Smooth muscle cell (in vitro differentiated cells): ENCODE data around the gene RALGDS. TPM values are rescaled to one million over a fixed set of nuclear protein-coding genes. Genes with fewer than 3 reads are reported as not detected.

ENCODE experiments used
- DNase-seq: peaks from one replicate; lab custom pipeline; 2025; ENCODE audit not compliant: unreplicated experiment; lab: John Stamatoyannopoulos, UW
- H2AFZ ChIP-seq: fragments of 200-600 bp; sonication (generic); 2 replicates; pipeline ENCODE4 v1.6.0; 2016; ENCODE audit warnings: antibody characterized with exemption, low read depth, mild to moderate bottlenecking
- H3F3A ChIP-seq: fragments of 200-600 bp; sonication (generic); 2 replicates; pipeline ENCODE4 v1.6.0; 2017; ENCODE audit warnings: antibody characterized with exemption, low read depth
- H3K27ac ChIP-seq: fragments of 200-600 bp; sonication (generic); 2 replicates; pipeline ENCODE4 v1.5.1; 2016; ENCODE audit warnings: low read depth, mild to moderate bottlenecking
- H3K27me3 ChIP-seq: fragments of 200-600 bp; sonication (generic); 2 replicates; pipeline ENCODE4 v1.6.1; 2016; ENCODE audit warnings: low read depth, mild to moderate bottlenecking
- H3K36me3 ChIP-seq: fragments of 200-600 bp; sonication (generic); 2 replicates; pipeline ENCODE4 v1.5.1; 2016; ENCODE audit warnings: low read depth
- H3K4me1 ChIP-seq: fragments of 200-600 bp; sonication (generic); 2 replicates; pipeline ENCODE4 v1.5.1; 2016; ENCODE audit warnings: low read depth
- H3K4me2 ChIP-seq: fragments of 200-600 bp; sonication (generic); 2 replicates; pipeline ENCODE4 v1.6.0; 2016; ENCODE audit warnings: mild to moderate bottlenecking
- H3K4me3 ChIP-seq: fragments of 200-600 bp; sonication (generic); 2 replicates; pipeline ENCODE4 v1.5.1; 2016; ENCODE audit warnings: mild to moderate bottlenecking
- H3K79me2 ChIP-seq: fragments of 200-600 bp; sonication (generic); 2 replicates; pipeline ENCODE4 v1.6.0; 2016; ENCODE audit warnings: low read depth, mild to moderate bottlenecking
- H3K9ac ChIP-seq: fragments of 200-600 bp; sonication (generic); 2 replicates; pipeline ENCODE4 v1.6.0; 2016; ENCODE audit warnings: low read depth
- H3K9me3 ChIP-seq: fragments of 200-600 bp; sonication (generic); replicated peaks from 2 replicates; pipeline ENCODE4 v1.5.1; 2016; ENCODE audit warnings: low read depth
- H4K20me1 ChIP-seq: fragments of 200-600 bp; sonication (generic); 2 replicates; pipeline ENCODE4 v1.6.0; 2016; ENCODE audit warnings: low read depth
- WGBS: methylation state at CpG from one replicate; pipeline ENCODE4 v1.1.7; 2016; ENCODE audit warnings: low lambda C conversion rate; 5-methylcytosine and 5-hydroxymethylcytosine counted together
- polyA plus RNA-seq: library from polyadenylated mRNA; unstranded; fragments of >200 nt; fragmentation: Nextera tagmentation; extraction: Ambion mirVana; gene quantifications from 2 replicates; pipeline ENCODE4 v1.2.1, GENCODE V29; 2016
- total RNA-seq: library from RNA; depleted of rRNA; stranded (reverse); fragments of >200 nt; gene quantifications from 2 replicates; pipeline ENCODE4 v1.2.3, GENCODE V29; 2014
- TF ChIP-seq, protein P1 (sequence below): fragments of 200-600 bp; sonication (generic); IDR thresholded peaks from 2 replicates; pipeline ENCODE4 v1.5.1; 2017; ENCODE audit warnings: borderline replicate concordance, mild to moderate bottlenecking, antibody characterized with exemption; ENCODE audit not compliant: insufficient read depth, poor library complexity, severe bottlenecking

RALGDS gene
- total and polyA plus RNA-seq, 2 experiments from 2014 or later = 27.8 to 37.7 TPM

- 6% methylated on average over 44 of the region's 95 CpGs for WGBS
- Histone ChIP-seq H4K20me1 (peaks cover 31% of the 10 kb centered on the region), H3K27ac (peak overlapping the region; percentile 48), H3K4me3 (peak overlapping the region; percentile 43), H2AFZ (no peak overlapping the region), H3K9ac (no peak overlapping the region), H3K9me3 (no peaks in the 10 kb centered on the region), H3K27me3 (no peaks in the 10 kb centered on the region), H3K4me1 (peaks cover 9% of the 10 kb centered on the region), H3K36me3 (no peaks in the 10 kb centered on the region), H3F3A (peaks cover 5% of the 10 kb centered on the region), H3K4me2 (peak overlapping the region; percentile 85), H3K79me2 (peaks cover 15% of the 10 kb centered on the region)
- peak; percentile 54 for DNase-seq
- TF ChIP-seq, protein P1, sequence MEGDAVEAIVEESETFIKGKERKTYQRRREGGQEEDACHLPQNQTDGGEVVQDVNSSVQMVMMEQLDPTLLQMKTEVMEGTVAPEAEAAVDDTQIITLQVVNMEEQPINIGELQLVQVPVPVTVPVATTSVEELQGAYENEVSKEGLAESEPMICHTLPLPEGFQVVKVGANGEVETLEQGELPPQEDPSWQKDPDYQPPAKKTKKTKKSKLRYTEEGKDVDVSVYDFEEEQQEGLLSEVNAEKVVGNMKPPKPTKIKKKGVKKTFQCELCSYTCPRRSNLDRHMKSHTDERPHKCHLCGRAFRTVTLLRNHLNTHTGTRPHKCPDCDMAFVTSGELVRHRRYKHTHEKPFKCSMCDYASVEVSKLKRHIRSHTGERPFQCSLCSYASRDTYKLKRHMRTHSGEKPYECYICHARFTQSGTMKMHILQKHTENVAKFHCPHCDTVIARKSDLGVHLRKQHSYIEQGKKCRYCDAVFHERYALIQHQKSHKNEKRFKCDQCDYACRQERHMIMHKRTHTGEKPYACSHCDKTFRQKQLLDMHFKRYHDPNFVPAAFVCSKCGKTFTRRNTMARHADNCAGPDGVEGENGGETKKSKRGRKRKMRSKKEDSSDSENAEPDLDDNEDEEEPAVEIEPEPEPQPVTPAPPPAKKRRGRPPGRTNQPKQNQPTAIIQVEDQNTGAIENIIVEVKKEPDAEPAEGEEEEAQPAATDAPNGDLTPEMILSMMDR = peak; percentile 17
Observed at GRCh38 chr9:133149130-133150015, 28.3 kb upstream of the RALGDS start.

DNA sequence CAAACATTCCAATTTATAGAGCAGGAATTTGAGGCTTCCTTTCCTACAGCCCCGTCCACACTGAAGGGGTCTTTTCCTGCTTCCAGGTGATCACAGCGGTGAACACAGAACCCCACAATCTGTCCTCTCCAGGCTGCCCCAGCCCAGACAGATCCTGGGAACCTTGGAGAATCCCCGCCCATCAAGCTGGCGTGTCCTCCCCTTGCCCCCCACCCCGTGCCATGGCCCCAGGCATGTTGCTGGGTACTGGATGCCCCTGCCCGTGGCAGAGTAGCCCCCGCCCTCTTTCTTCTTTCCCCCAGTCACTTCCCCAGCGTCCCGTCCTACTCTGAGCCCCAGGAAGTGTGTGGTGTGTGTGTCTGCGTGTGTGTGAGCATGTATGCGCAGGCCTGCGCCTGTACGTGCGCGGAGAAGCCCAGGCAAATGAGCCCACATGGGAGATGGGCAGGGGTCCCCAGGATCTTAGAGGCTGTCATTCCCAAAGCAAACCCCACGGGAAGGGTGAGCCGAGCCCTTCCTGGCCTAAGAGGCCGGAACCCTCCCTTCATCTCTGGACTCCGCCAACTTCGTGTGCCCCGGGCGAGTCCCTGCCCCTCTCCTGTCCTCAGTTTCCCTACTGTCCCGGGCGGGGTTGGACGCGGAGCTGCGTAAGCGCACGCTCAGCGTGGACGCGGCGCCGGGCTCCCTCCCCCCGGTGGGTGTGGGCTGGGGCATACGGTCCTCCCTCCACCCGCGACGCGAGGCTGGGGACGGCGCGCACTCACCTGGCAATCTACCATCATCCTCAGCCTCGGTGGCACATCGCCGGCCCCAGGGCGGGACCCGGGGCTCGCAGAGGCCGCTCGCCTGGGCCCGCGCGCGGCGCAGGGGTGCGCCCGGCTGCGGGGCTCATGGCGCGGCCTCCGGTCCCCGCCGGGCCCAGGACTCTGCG lies 27.4 kb upstream of the RALGDS start:
- H3K4me1 ChIP-seq = peaks cover 16% of the 10 kb centered on the region
- H3K9ac ChIP-seq = peak overlapping the region; percentile 69
- TF ChIP-seq, protein P1 = no peak
- no peak for DNase-seq
- no peaks in the 10 kb centered on the region for H3K36me3 ChIP-seq
- no peak overlapping the region for H2AFZ ChIP-seq
- H3K9me3 ChIP-seq = no peaks in the 10 kb centered on the region
- no peaks in the 10 kb centered on the region for H3K27me3 ChIP-seq
- peaks cover 5% of the 10 kb centered on the region for H3F3A ChIP-seq
- peaks cover 40% of the 10 kb centered on the region for H4K20me1 ChIP-seq
- peak overlapping the region; percentile 72 for H3K4me3 ChIP-seq
- 6% methylated on average over 51 of the region's 65 CpGs for WGBS
- peak overlapping the region; percentile 98 for H3K4me2 ChIP-seq
- H3K79me2 ChIP-seq = peaks cover 19% of the 10 kb centered on the region
- peak overlapping the region; percentile 84 for H3K27ac ChIP-seq

GRCh38 chr9:133147412-133148198 lies 26.6 kb upstream of the RALGDS start:
- Histone ChIP-seq H3K9ac (peak overlapping the region; percentile 69), H3F3A (peaks cover 5% of the 10 kb centered on the region), H3K4me3 (peak overlapping the region; percentile 72), H4K20me1 (peaks cover 48% of the 10 kb centered on the region), H3K4me1 (peaks cover 16% of the 10 kb centered on the region), H3K4me2 (peak overlapping the region; percentile 98), H3K9me3 (no peaks in the 10 kb centered on the region), H3K27me3 (no peaks in the 10 kb centered on the region), H2AFZ (no peak overlapping the region), H3K27ac (peak overlapping the region; percentile 84), H3K79me2 (peaks cover 27% of the 10 kb centered on the region), H3K36me3 (no peaks in the 10 kb centered on the region)
- TF ChIP-seq, protein P1 = peak; percentile 89
- 37% methylated on average over 14 of the region's 14 CpGs for WGBS
- peak; percentile 44 for DNase-seq
